ENCODE measurements around the gene SLC47A1.

DNA sequence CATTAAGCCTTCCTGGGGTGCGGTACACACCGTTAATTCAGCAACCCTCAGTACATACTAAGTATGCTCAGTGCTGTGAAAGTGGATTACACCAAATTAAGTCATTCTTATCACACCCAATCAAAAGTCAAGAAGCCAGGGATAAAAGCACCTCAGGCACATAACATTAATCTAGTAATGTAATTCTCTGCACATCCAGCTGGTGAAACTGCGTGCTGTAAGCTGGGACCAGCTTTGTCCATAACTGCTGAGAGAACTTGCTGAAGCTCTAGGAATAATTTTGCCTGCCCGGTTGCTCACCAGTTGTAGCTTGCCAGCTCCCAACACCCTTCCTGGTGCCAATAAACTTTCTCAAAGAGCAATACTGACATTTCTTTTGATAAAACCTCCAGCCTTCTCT is 44.9 kb downstream of the SLC47A1 start:
- TF ChIP-seq, protein P1, sequence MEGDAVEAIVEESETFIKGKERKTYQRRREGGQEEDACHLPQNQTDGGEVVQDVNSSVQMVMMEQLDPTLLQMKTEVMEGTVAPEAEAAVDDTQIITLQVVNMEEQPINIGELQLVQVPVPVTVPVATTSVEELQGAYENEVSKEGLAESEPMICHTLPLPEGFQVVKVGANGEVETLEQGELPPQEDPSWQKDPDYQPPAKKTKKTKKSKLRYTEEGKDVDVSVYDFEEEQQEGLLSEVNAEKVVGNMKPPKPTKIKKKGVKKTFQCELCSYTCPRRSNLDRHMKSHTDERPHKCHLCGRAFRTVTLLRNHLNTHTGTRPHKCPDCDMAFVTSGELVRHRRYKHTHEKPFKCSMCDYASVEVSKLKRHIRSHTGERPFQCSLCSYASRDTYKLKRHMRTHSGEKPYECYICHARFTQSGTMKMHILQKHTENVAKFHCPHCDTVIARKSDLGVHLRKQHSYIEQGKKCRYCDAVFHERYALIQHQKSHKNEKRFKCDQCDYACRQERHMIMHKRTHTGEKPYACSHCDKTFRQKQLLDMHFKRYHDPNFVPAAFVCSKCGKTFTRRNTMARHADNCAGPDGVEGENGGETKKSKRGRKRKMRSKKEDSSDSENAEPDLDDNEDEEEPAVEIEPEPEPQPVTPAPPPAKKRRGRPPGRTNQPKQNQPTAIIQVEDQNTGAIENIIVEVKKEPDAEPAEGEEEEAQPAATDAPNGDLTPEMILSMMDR (optimal IDR thresholded peaks at IDR 0.05 in 1 of 3, IDR thresholded peaks at IDR 0.05 in 1 of 3, conservative IDR thresholded peaks at IDR 0.05 in 1 of 3; ENCODE audit: extremely low read depth in 1 of 3, insufficient read depth in 2 of 3, low read length in 3 of 3) = peak in 1 of 3 experiments; percentile 17
- no peak for TF ChIP-seq EZH2 (IDR thresholded peaks at IDR 0.05; ENCODE audit: low read length)
